ENCODE results near the gene MOGAT3.

MOGAT3 gene

DNA sequence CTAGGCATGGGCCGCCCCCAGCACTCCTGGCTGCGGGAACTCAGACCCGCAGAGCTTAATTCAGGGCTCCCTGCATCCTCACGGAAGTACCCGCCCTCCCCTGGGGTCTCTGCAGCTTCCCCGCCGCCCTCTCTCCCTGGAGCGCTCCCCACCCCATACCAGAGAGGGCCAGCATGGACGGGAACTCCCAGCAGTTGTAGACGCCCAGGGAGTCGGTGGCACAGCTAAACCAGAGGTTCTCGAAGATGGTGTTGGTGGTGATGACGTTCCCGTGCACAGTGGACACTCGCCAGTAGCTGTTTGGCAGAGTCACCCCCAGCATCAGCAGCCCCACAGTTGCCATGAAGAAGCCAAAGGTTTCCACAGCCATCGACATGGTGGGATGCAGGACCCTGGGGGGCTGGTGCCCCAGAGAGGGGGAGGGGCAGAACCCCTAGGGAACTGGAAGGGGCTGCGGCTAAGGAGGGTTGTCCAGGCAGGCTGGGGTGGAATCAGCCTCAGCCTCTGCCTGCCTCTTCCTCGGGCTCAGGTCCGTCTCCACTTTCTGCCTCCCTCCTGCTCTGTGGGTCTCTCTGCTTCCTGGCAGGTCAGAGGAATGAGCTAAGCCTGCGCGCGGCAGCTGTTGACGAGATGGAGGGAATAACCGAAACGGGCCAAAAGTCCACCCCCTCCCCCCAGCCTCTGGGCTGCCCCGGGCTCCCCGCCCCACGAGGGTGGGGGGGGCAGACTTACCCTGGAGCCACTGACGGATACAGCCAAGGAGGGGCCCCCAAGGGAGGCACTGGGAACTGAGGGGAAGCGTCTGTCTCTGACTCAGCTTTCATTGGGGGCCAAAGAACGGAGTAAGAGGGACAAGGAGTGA lies 36.6 kb upstream of the MOGAT3 start, which contains the start of gene CLDN15:
CLDN15 (minus strand) TSS at position 597 of the 862 bp plus-strand sequence; CDS start at position 376, 221 bp downstream.
- TF ChIP-seq EZH2 (IDR thresholded peaks at IDR 0.05; ENCODE audit: borderline replicate concordance, low read length) (no peak), CTCF (IDR thresholded peaks at IDR 0.05; ENCODE audit: low read length) (no peak)
- no peak within 1 kb of the TSS for H3K4me2 ChIP-seq (ENCODE audit: low read length)

DNA sequence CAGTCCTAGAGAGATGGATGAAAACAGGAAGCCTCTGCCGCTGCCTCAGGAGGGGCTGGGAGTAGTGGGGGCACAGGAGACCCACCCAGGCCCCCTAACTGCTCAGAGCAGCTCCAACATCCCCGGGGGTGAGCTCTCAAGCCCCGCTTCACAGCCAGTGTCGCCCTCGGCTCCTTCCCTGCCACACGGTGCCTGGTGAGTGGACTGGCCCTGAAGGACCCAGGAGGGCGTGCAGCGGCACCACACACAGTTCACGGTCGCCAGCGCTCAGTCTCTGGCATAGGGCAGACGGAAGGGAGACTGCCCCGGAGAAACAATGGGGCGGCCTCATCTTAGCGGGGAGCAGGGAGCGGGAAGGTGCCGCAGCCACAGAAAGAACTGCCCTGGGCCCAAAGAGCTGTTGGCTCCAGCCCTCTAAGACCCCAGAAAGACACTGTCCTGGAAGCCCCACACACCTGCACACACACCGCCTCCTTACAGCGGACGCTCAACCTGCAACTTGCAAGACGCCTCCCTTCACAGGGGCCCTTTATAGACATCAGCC lies 35.5 kb upstream of the MOGAT3 start:
- no peaks in the 10 kb centered on the region for H4K20me1 ChIP-seq (ENCODE audit: insufficient read depth, low read length)
- H3K4me1 ChIP-seq (ENCODE audit: insufficient read depth, low read length, severe bottlenecking) = no peaks in the 10 kb centered on the region
- no peak overlapping the region for H2AFZ ChIP-seq (ENCODE audit: low read length)
- H3K4me3 ChIP-seq (ENCODE audit: low read depth, low read length, poor library complexity, severe bottlenecking) = no peak overlapping the region
- no peaks in the 10 kb centered on the region for H3K79me2 ChIP-seq (ENCODE audit: insufficient read depth, low read length)
- peaks cover 47% of the 10 kb centered on the region for H3K36me3 ChIP-seq (ENCODE audit: insufficient read depth, low read length)
- H3F3A ChIP-seq (ENCODE audit: insufficient read depth, low read length) = no peaks in the 10 kb centered on the region
- H3K9ac ChIP-seq (ENCODE audit: low read length) = no peak overlapping the region
- H3K9me2 ChIP-seq (ENCODE audit: low read depth, low read length) = no peaks in the 10 kb centered on the region
- H3K27ac ChIP-seq (ENCODE audit: low read depth, low read length, poor library complexity, severe bottlenecking) = no peak overlapping the region
- TF ChIP-seq CTCF (IDR thresholded peaks at IDR 0.05; ENCODE audit: low read length) = no peak
- TF ChIP-seq EZH2 (IDR thresholded peaks at IDR 0.05; ENCODE audit: borderline replicate concordance, low read length) = no peak
- H3K9me3 ChIP-seq (ENCODE audit: low read length) = no peaks in the 10 kb centered on the region
- no peak overlapping the region for H3K4me2 ChIP-seq (ENCODE audit: low read length)
- no peaks in the 10 kb centered on the region for H3K27me3 ChIP-seq (ENCODE audit: insufficient read depth, low read length)

More for the DNA sequence above, 36.6 kb upstream of the MOGAT3 start, which contains the start of gene CLDN15:
- Histone ChIP-seq H3K9me2 (ENCODE audit: low read depth, low read length) (no peaks in the 10 kb centered on the region), H3K36me3 (ENCODE audit: insufficient read depth, low read length) (peaks cover 41% of the 10 kb centered on the region), H3K27ac (ENCODE audit: low read depth, low read length, poor library complexity, severe bottlenecking) (no peak within 1 kb of the TSS), H3K27me3 (ENCODE audit: insufficient read depth, low read length) (no peaks in the 10 kb centered on the region), H3K4me3 (ENCODE audit: low read depth, low read length, poor library complexity, severe bottlenecking) (no peak within 1 kb of the TSS), H3K79me2 (ENCODE audit: insufficient read depth, low read length) (no peaks in the 10 kb centered on the region), H3K9ac (ENCODE audit: low read length) (no peak within 1 kb of the TSS), H4K20me1 (ENCODE audit: insufficient read depth, low read length) (no peaks in the 10 kb centered on the region), H2AFZ (ENCODE audit: low read length) (no peak within 1 kb of the TSS), H3K4me1 (ENCODE audit: insufficient read depth, low read length, severe bottlenecking) (no peaks in the 10 kb centered on the region), H3K9me3 (ENCODE audit: low read length) (no peaks in the 10 kb centered on the region), H3F3A (ENCODE audit: insufficient read depth, low read length) (no peaks in the 10 kb centered on the region)

- Histone ChIP-seq H2AFZ (ENCODE audit: low read length) (no peak overlapping the region), H4K20me1 (ENCODE audit: insufficient read depth, low read length) (no peaks in the 10 kb centered on the region), H3K27ac (ENCODE audit: low read depth, low read length, poor library complexity, severe bottlenecking) (no peak overlapping the region), H3K4me1 (ENCODE audit: insufficient read depth, low read length, severe bottlenecking) (no peaks in the 10 kb centered on the region), H3K9me2 (ENCODE audit: low read depth, low read length) (no peaks in the 10 kb centered on the region), H3K79me2 (ENCODE audit: insufficient read depth, low read length) (no peaks in the 10 kb centered on the region), H3K9me3 (ENCODE audit: low read length) (no peaks in the 10 kb centered on the region), H3K27me3 (ENCODE audit: insufficient read depth, low read length) (no peaks in the 10 kb centered on the region), H3K9ac (ENCODE audit: low read length) (no peak overlapping the region), H3F3A (ENCODE audit: insufficient read depth, low read length) (no peaks in the 10 kb centered on the region), H3K4me3 (ENCODE audit: low read depth, low read length, poor library complexity, severe bottlenecking) (no peak overlapping the region), H3K36me3 (ENCODE audit: insufficient read depth, low read length) (peaks cover 42% of the 10 kb centered on the region), H3K4me2 (ENCODE audit: low read length) (no peak overlapping the region)
- TF ChIP-seq CTCF (IDR thresholded peaks at IDR 0.05; ENCODE audit: low read length) (no peak), EZH2 (IDR thresholded peaks at IDR 0.05; ENCODE audit: borderline replicate concordance, low read length) (no peak)
These were observed 34.7 kb upstream of the MOGAT3 start for GRCh38 chr7:101235522-101235921.

Measured in OCI-LY1 (cell line).